ENCODE data around the gene PRDM16. TPM values are rescaled to one million over a fixed set of nuclear protein-coding genes. Genes with fewer than 3 reads are reported as not detected.

The PRDM16 gene
- polyA plus RNA-seq, 1 of the 3 experiments (the other 2 are of a cell fraction): not detected

DNA sequence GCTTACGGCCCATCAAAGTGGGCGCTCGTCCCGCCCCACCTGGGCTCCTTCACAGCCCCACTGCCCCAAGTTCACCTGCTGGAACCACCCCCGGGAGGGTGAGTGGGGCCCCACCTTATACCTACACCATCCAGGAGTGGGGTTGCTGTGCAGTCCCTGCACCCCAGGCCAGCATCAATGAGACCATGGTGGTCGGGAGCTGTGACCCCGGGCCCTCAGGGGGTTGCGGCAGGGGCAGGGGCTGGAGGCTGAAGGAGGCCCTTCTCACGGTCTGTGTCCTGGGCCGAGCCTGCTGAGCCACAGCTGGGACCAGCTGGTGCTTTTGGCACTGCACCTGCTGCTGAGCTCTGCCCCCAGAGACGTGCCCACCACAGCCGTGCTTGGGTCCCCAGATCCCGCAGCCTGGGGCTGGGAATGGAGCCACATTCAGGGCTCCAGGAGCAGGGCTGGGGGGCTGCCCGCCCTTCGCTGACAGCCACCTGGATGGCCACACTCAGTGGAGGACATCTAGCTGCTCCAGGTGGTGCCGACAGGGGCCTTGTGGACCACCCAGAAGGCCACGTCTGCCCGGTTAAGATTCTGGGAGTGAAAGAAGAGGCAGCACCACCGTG, 30.3 kb upstream of the PRDM16 start:
- no peak overlapping the region for H3K4me3 ChIP-seq (ENCODE audit: low read depth in 2 of 2, low read length in 1 of 2)
- WGBS (ENCODE audit: low lambda C conversion rate): 7% methylated on average over 5 of the region's 19 CpGs

DNA sequence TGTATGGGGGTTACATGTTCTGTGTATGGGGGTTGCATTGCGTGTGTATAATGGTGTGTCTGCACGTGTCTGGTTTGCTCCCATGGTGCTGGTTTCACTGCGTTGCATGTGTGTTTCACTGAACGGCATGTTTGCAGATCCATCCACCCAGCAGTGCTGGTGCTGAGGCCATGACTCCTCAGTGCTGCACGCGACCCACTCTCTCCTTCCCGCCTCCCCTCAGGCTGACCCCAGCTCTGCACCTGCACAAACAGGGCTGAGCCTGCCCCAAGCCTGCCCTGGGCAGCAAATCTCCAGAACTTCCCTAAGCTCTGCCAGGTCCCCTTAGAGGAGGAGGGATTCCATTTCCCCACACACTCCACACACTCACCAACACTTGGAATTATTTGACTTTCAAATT, 29.0 kb upstream of the PRDM16 start:
- Histone ChIP-seq H3K9me2 (no peaks in the 10 kb centered on the region), H3K79me2 (ENCODE audit: insufficient read depth) (no peaks in the 10 kb centered on the region), H2AFZ (ENCODE audit: low read depth) (no peak overlapping the region), H3K36me3 (replicated peaks in 1 of 2; ENCODE audit: control insufficient read depth in 1 of 2, insufficient read depth in 2 of 2, low read length in 1 of 2) (no peaks in the 10 kb centered on the region), H3K4me3 (ENCODE audit: low read depth in 2 of 2, low read length in 1 of 2) (no peak overlapping the region), H3K4me2 (no peak overlapping the region), H3K27ac (ENCODE audit: low read depth in 2 of 2, low read length in 1 of 2) (no peak overlapping the region), H3K4me1 (ENCODE audit: control insufficient read depth in 1 of 2, insufficient read depth in 2 of 2, low read depth in 1 of 2, low read length in 1 of 2) (no peaks in the 10 kb centered on the region), H3F3A (replicated peaks; ENCODE audit: insufficient read depth) (no peaks in the 10 kb centered on the region), H3K27me3 (ENCODE audit: insufficient read depth) (no peaks in the 10 kb centered on the region), H4K20me1 (ENCODE audit: insufficient read depth) (no peaks in the 10 kb centered on the region), H3K9ac (no peak overlapping the region), H3K9me3 (no peaks in the 10 kb centered on the region)
- DNase-seq: no peak
- ChIA-PET POLR2A (no interaction called here), CTCF (no interaction called here)
- WGBS (ENCODE audit: low lambda C conversion rate): 17% methylated on average over 4 of the region's 7 CpGs
- TF ChIP-seq GABPA (IDR thresholded peaks at IDR 0.05; ENCODE audit: low read depth): no peak
- TF ChIP-seq TAF1 (IDR thresholded peaks at IDR 0.05; ENCODE audit: borderline replicate concordance, low read depth, low read length): no peak
- TF ChIP-seq, protein P1, sequence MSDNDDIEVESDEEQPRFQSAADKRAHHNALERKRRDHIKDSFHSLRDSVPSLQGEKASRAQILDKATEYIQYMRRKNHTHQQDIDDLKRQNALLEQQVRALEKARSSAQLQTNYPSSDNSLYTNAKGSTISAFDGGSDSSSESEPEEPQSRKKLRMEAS (IDR thresholded peaks at IDR 0.05; ENCODE audit: low read depth): no peak
- TF ChIP-seq, protein P2, sequence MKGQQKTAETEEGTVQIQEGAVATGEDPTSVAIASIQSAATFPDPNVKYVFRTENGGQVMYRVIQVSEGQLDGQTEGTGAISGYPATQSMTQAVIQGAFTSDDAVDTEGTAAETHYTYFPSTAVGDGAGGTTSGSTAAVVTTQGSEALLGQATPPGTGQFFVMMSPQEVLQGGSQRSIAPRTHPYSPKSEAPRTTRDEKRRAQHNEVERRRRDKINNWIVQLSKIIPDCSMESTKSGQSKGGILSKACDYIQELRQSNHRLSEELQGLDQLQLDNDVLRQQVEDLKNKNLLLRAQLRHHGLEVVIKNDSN (IDR thresholded peaks at IDR 0.05; ENCODE audit: borderline replicate concordance, low read depth): no peak
- TF ChIP-seq EZH2phosphoT487 (IDR thresholded peaks at IDR 0.05; ENCODE audit: borderline replicate concordance, low read depth): no peak
- TF ChIP-seq RFX5 (IDR thresholded peaks at IDR 0.05; ENCODE audit: low read length): no peak
- no peak for TF ChIP-seq NFIC (IDR thresholded peaks at IDR 0.05; ENCODE audit: borderline replicate concordance)
- TF ChIP-seq ELF1 (IDR thresholded peaks at IDR 0.05): no peak
- TF ChIP-seq TCF12 (IDR thresholded peaks at IDR 0.05): no peak
- TF ChIP-seq RCOR1 (IDR thresholded peaks at IDR 0.05; ENCODE audit: low read length): no peak
- TF ChIP-seq EP300 (IDR thresholded peaks at IDR 0.05; ENCODE audit: borderline replicate concordance in 1 of 2, low read depth in 1 of 2, low read length in 1 of 2): no peak
- TF ChIP-seq RXRA (IDR thresholded peaks at IDR 0.05; ENCODE audit: borderline replicate concordance, low read depth): no peak

More for the DNA sequence above, 30.3 kb upstream of the PRDM16 start:
- no peaks in the 10 kb centered on the region for H3K27me3 ChIP-seq (ENCODE audit: insufficient read depth)
- no peak for DNase-seq
- ChIA-PET POLR2A (no interaction called here), CTCF (interaction anchor here (1.3 kb wide), 1 partner anchor 10 kb away, joined by 3 read pairs; no protein-coding TSS in a partner anchor)
- TF ChIP-seq JUND (IDR thresholded peaks at IDR 0.05) (no peak), RAD21 (IDR thresholded peaks at IDR 0.05; ENCODE audit: low read length) (no peak), CHD2 (IDR thresholded peaks at IDR 0.05; ENCODE audit: low read length, partially characterized antibody) (no peak), MXI1 (IDR thresholded peaks at IDR 0.05; ENCODE audit: low read depth, low read length) (no peak), TCF12 (IDR thresholded peaks at IDR 0.05) (no peak), NFIC (IDR thresholded peaks at IDR 0.05; ENCODE audit: borderline replicate concordance) (no peak), RXRA (IDR thresholded peaks at IDR 0.05; ENCODE audit: borderline replicate concordance, low read depth) (no peak), FOSL2 (IDR thresholded peaks at IDR 0.05; ENCODE audit: borderline replicate concordance, low read depth) (no peak)
- TF ChIP-seq, protein P3, sequence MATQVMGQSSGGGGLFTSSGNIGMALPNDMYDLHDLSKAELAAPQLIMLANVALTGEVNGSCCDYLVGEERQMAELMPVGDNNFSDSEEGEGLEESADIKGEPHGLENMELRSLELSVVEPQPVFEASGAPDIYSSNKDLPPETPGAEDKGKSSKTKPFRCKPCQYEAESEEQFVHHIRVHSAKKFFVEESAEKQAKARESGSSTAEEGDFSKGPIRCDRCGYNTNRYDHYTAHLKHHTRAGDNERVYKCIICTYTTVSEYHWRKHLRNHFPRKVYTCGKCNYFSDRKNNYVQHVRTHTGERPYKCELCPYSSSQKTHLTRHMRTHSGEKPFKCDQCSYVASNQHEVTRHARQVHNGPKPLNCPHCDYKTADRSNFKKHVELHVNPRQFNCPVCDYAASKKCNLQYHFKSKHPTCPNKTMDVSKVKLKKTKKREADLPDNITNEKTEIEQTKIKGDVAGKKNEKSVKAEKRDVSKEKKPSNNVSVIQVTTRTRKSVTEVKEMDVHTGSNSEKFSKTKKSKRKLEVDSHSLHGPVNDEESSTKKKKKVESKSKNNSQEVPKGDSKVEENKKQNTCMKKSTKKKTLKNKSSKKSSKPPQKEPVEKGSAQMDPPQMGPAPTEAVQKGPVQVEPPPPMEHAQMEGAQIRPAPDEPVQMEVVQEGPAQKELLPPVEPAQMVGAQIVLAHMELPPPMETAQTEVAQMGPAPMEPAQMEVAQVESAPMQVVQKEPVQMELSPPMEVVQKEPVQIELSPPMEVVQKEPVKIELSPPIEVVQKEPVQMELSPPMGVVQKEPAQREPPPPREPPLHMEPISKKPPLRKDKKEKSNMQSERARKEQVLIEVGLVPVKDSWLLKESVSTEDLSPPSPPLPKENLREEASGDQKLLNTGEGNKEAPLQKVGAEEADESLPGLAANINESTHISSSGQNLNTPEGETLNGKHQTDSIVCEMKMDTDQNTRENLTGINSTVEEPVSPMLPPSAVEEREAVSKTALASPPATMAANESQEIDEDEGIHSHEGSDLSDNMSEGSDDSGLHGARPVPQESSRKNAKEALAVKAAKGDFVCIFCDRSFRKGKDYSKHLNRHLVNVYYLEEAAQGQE (IDR thresholded peaks at IDR 0.05; ENCODE audit: low read depth, low read length): no peak
- TF ChIP-seq, protein P4, sequence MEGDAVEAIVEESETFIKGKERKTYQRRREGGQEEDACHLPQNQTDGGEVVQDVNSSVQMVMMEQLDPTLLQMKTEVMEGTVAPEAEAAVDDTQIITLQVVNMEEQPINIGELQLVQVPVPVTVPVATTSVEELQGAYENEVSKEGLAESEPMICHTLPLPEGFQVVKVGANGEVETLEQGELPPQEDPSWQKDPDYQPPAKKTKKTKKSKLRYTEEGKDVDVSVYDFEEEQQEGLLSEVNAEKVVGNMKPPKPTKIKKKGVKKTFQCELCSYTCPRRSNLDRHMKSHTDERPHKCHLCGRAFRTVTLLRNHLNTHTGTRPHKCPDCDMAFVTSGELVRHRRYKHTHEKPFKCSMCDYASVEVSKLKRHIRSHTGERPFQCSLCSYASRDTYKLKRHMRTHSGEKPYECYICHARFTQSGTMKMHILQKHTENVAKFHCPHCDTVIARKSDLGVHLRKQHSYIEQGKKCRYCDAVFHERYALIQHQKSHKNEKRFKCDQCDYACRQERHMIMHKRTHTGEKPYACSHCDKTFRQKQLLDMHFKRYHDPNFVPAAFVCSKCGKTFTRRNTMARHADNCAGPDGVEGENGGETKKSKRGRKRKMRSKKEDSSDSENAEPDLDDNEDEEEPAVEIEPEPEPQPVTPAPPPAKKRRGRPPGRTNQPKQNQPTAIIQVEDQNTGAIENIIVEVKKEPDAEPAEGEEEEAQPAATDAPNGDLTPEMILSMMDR (IDR thresholded peaks at IDR 0.05): no peak
- no peaks in the 10 kb centered on the region for H4K20me1 ChIP-seq (ENCODE audit: insufficient read depth)
- H3K4me1 ChIP-seq (ENCODE audit: control insufficient read depth in 1 of 2, insufficient read depth in 2 of 2, low read depth in 1 of 2, low read length in 1 of 2): no peaks in the 10 kb centered on the region
- H3K4me2 ChIP-seq: no peak overlapping the region
- no peaks in the 10 kb centered on the region for H3K79me2 ChIP-seq (ENCODE audit: insufficient read depth)
- H3F3A ChIP-seq (replicated peaks; ENCODE audit: insufficient read depth): no peaks in the 10 kb centered on the region
- no peaks in the 10 kb centered on the region for H3K9me2 ChIP-seq
- H3K36me3 ChIP-seq (replicated peaks in 1 of 2; ENCODE audit: control insufficient read depth in 1 of 2, insufficient read depth in 2 of 2, low read length in 1 of 2): no peaks in the 10 kb centered on the region
- H3K27ac ChIP-seq (ENCODE audit: low read depth in 2 of 2, low read length in 1 of 2): no peak overlapping the region
- no peak overlapping the region for H2AFZ ChIP-seq (ENCODE audit: low read depth)
- no peak overlapping the region for H3K9ac ChIP-seq
- no peaks in the 10 kb centered on the region for H3K9me3 ChIP-seq

Measured in SK-N-SH (cell line).